Kasumi-1 (cell line): ENCODE data around the gene AZU1.
"Not testable (repeated sequence)": the region's sequence is repeated elsewhere in the genome, so short reads cannot be mapped to it uniquely, and the experiment has no call there.

Experiments used
- DNase-seq, 2 experiments: peaks; one replicate each; lab custom pipeline; 2025; lab: John Stamatoyannopoulos, UW

The AZU1 gene

DNA sequence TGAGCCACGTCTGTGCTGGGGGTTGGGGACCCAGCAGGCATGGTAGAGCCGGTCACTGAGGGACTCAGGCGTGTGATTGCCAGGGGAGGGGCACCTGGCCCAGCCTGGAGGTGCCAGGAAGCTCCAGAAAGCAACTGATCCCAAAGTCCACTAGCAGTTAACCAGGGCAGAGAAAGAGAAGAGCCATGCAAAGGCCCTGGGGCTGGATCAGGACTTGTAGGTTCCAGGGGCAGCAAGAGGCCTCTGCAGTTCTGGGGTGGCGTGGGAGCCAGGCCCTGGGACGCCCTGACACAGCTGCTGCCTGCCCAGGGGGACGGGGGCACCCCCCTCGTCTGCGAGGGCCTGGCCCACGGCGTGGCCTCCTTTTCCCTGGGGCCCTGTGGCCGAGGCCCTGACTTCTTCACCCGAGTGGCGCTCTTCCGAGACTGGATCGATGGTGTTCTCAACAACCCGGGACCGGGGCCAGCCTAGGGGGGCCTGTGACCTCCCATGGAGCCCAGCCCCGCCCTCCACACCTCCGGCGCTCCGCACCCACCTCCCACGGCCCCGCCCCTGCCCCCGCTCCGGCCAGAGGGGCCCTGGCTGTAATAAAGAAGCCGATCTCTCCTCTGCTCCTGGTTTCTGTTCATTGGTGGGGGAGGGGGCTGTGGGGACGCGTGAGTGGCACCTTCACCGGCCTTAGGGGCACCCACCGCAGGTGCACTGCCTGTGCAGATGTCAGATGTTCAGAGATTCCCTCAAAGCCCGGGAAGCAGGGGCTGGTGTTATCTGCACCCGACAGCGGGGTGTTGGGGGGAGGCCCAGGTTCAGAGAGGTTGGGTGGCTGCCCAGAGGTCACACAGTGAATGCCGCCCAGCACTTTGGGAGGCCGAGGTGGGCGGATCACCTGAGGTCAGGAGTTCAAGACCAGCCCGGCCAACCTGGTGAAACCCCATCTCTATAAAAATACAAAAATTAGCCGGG, 4.1 kb downstream of the AZU1 start:
- DNase-seq: no peak

- no peak for DNase-seq
Measured at GRCh38 chr19:834216-834615, 6.6 kb downstream of the AZU1 start.

DNA sequence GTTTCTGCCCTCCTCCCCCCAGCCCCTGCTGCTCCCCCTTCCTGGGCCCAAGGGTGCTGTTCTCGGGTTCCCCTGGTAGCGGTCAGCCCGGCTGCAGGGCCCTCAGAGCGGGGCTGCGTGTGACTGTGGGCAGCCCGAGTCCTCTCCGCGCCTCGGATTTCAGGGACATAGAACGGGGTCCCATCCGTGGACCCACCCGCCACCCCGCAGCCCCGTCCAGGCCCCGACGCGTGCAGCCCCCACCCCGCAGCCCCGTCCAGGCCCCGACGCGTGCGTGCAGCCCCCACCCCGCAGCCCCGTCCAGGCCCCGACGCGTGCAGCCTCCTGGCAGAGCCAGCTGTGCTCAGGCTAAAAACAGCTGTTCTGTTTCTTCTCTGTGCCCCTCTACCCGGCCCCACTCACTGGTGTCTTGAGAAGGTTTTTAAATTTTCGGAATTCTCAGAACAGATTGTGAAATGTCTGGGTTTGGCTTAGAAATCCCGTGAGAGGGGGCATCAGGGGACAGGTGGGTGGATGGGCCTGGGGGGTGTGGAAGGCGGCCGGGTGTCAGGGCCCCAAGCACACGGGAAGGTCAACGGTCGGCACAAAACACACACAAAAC, 7.7 kb downstream of the AZU1 start:
- no peak for DNase-seq

GRCh38 chr19:840519-841206, 13.0 kb downstream of the AZU1 start, which contains the start of gene PRTN3:
TSS of gene PRTN3 (plus strand) at chr19:840999. CDS start at chr19:841009, 10 bp downstream.
- peak; percentile 45 to 50 for DNase-seq

DNA sequence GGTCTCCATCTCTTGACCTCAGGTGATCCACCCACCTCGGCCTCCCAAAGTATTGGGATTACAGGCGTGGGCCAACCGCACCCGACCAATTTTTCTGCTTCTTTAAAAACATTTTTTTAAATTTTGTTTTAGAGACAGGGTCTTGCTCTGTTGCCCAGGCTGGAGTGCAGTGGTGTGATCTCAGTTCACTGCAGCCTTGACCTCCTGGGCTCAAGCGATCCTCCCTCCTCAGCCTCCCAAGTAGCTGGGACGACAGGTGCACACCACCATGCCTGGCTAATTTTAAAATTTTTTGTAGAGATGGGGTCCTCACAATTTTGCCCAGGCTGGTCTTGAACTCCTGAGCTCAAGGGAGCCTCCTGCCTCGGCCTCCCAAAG, 15.2 kb downstream of the AZU1 start:
- not testable (repeated sequence) for DNase-seq

DNA sequence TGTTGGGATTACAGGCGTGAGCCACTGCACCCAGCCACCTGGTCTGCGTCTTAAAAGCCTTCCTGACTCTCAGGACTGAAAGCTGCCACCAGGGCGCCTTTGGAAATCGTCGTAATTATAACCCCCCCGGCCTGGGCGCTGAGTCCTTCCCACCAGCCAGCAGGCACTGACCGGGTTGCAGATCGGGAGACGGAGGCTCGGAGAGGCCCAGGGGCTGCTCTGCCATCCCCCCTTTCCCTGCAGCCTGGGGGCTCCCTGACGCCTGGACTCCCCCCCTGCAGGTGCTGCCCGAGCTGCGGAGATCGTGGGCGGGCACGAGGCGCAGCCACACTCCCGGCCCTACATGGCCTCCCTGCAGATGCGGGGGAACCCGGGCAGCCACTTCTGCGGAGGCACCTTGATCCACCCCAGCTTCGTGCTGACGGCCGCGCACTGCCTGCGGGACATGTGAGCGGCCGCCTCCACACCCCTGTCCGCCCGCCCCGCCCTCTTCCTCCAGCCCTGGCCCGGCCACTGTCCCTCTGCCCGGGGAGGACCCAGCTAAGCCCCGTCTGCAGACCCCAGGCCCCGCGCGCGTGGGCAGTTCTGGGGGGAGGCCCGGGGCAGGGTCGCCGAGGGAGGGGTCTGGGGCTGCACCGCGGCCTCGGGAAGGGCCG, 15.7 kb downstream of the AZU1 start:
- no peak for DNase-seq

DNA sequence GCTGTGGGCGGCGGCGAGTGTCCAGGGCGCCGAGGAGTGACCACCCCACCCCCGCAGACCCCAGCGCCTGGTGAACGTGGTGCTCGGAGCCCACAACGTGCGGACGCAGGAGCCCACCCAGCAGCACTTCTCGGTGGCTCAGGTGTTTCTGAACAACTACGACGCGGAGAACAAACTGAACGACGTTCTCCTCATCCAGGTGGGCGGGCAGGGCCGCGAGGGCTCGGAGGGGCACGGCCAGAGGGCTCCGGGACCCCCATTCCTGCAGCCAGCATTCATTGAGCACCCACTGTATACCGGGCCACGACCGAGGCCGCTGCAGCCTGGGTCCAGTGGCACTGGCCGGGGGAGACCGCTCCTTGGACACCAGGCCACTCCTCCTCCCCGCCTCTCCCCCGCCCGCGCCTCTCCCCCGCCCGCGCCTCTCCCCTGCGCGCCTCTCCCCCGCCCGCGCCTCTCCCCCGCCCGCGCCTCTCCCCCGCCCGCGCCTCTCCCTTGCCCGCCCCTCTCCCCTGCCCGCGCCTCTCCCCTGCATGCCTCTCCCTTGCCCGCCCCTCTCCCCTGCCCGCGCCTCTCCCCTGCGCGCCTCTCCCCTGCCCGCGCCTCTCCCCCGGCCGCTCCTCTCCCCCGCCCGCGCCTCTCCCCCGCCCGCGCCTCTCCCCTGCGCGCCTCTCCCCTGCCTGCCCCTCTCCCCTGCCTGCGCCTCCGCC, 16.4 kb downstream of the AZU1 start:
- DNase-seq: no peak

DNA sequence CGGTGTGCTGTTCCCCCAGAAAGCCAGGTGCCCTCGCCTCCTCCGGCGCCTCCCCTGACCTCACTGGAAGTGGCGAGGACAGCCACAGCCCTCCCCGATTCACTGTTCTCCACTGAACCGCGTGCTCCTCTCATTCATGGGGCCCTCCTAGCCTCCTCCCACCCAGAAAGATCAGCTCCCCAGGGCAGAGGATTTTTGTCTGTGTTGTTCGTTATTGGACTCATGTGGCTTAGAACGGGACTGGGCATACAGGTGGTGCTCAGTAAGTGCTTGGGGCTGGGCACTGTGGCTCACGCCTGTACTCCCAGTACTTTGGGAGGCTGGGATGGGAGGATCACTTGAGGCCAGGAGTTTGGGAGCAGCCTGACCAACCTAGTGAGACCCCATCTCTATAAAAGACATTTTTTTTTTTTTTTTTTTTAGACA, 16.9 kb downstream of the AZU1 start:
- peak in 1 of 2 experiments; percentile 31 for DNase-seq

DNA sequence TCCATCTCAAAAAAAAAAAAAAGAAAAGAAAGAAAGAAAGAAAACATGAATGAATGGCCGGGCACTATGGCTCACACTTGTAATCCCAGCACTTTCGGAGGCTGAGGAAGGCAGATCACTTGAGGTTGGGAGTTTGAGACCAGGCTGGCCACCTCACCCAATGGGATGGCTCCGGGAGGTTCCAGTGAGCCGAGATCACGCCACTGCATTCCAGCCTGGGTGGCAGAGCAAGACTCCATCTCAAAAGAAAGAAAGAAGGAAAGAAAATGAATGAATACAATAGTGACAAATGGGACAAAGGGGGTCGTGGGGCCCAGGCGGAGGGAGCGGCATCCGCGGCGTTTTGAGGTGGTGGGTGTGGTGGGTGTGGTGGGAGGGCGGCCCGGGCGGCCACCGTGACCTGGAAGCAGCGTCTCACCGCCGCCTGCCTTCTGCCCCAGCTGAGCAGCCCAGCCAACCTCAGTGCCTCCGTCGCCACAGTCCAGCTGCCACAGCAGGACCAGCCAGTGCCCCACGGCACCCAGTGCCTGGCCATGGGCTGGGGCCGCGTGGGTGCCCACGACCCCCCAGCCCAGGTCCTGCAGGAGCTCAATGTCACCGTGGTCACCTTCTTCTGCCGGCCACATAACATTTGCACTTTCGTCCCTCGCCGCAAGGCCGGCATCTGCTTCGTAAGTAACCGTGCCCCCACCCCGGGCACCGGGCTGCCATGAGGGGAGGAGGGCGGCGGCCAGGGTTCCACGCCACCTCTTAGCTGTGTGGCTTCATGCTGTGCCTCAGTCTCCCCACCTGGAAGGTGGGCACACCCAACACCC, 18.3 kb downstream of the AZU1 start:
- no peak for DNase-seq

- DNase-seq: peak; percentile 39 to 43
Measured at GRCh38 chr19:848386-848921, 20.8 kb downstream of the AZU1 start.

- DNase-seq: not testable (repeated sequence)
Measured at GRCh38 chr19:849195-849594, 21.6 kb downstream of the AZU1 start.

GRCh38 chr19:850221-850978, 22.8 kb downstream of the AZU1 start:
- DNase-seq: peak; percentile 67

- DNase-seq: no peak
Measured at GRCh38 chr19:850979-851335, 23.3 kb downstream of the AZU1 start.

DNA sequence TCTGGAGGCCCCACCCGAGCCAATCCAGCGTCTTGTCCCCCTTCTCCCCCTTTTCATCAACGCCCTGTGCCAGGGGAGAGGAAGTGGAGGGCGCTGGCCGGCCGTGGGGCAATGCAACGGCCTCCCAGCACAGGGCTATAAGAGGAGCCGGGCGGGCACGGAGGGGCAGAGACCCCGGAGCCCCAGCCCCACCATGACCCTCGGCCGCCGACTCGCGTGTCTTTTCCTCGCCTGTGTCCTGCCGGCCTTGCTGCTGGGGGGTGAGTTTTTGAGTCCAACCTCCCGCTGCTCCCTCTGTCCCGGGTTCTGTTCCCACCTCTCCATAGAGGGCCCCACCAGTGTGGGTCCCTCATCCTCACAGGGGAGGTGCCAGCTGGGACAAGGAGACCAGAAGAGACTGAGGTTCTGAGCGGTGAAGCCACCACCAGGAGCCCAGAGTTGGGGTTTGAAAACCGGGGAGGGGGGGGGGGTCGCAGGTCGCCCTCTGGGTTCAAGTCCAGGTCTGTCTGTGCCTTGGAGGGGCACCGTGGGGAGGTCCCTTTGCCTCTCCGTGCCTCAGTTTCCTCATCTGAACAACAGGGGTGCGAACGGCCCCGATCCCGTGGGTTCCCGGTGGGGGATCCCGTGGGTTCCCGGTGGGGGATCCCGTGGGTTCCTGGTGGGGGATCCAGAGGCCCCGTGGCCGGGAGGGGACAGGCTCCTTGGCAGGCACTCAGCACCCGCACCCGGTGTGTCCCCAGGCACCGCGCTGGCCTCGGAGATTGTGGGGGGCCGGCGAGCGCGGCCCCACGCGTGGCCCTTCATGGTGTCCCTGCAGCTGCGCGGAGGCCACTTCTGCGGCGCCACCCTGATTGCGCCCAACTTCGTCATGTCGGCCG, 24.7 kb downstream of the AZU1 start, which contains the start of gene ELANE:
Gene ELANE, plus strand, starts transcription at position 168 of the 878 bp plus-strand sequence. Its CDS starts 26 bp downstream, at position 194.
- peak; percentile 22 to 26 for DNase-seq

- DNase-seq: no peak
Measured at GRCh38 chr19:853014-853585, 25.5 kb downstream of the AZU1 start.

DNA sequence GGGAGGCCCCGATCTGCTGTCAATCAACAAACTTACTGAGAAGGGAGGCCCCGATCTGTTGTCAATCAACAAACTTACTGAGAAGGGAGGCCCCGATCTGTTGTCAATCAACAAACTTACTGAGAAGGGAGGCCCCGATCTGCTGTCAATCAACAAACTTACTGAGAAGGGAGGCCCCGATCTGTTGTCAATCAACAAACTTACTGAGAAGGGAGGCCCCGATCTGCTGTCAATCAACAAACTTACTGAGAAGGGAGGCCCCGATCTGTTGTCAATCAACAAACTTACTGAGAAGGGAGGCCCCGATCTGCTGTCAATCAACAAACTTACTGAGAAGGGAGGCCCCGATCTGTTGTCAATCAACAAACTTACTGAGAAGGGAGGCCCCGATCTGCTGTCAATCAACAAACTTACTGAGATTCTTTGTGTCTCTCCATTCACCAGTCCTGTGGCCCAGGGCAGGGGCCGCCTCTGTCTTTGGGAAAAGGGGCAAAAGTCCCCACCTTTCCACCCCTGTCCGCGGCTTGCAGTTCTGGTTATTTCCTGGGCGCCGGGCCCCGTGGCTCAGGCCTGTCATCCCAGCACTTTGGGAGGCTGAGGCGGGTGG, 26.1 kb downstream of the AZU1 start:
- not testable (repeated sequence) for DNase-seq

DNA sequence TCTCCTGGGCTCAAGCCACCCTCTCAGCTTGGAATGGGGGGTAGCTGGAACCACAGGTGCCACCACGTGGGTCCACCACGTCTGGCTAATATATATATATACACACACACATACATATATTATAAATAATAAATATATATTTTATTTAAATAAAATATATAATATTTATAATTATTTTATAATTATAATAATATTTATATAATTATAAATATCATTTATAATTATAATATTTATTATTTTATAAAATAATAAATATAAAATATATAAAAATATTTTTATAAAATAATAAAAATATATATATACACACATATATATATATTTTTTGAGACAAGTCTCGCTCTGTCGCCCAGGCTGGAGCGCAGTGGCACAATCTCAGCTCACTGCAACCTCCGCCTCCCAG, 26.9 kb downstream of the AZU1 start:
- no peak for DNase-seq

DNA sequence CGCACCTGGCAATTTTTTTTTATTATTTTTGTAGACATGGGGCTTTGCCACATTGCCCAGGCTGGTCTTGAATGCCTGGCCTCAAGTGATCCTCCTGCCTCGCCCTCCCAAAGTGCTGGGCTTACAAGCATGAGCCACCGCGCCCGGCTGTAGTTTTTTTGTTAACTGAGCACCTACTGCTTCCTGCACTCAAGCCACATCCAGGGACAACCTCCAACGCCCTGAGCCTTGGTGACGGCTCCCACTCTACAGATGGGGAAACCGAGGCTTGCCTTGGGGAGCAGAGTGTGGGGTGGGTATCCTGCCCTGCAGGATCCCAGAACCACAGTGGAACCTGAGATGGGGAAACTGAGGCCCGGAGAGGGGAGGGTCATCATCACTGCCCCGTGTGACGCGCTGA, 27.5 kb downstream of the AZU1 start:
- no peak for DNase-seq
